Measurements from ENCODE around the gene SPECC1.
"Not testable (repeated sequence)": the region's sequence is repeated elsewhere in the genome, so short reads cannot be mapped to it uniquely, and the experiment has no call there.

The SPECC1 gene

DNA sequence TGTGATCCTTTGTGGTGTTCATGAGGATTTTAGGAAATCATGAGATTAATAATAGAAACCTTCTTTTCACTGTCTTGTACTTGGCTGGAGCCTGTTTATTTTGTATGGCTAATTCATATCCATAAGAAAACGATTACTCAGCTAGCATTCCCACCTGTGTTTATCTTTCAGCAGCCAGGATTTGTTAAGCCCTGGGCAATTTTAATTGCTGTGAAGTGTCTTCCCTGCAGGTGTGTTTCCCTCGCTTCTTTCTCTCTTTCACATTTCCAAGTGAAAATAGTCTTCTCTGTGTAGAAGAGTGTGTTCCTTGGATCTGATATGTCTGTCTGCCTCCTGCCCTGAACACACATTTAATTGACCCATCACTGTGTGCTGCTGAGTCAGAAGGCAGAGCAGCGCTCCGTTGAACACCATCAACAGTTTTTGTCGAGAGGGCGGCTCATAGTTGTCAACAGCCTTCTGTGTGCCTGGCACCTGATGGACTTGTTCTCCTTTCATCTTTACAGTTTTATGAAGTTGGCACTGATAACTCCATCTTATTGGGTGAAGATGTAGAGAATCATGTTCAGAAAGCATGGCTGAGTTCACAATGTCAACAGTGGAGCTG, 83.2 kb downstream of the SPECC1 start:
- Histone ChIP-seq H3K27ac (ENCODE audit: insufficient read depth, low read length, poor library complexity, severe bottlenecking) (no peak overlapping the region), H3K9me3 (ENCODE audit: control insufficient read depth, low read length) (no peaks in the 10 kb centered on the region), H3K4me3 (ENCODE audit: insufficient read depth, low read depth, low read length, poor library complexity, severe bottlenecking) (no peak overlapping the region), H3K27me3 (replicated peaks; ENCODE audit: control insufficient read depth, insufficient read depth, low read length, poor library complexity, severe bottlenecking) (no peaks in the 10 kb centered on the region), H3K4me1 (ENCODE audit: control insufficient read depth, insufficient read depth, low read length, poor library complexity, severe bottlenecking) (no peaks in the 10 kb centered on the region), H3K36me3 (ENCODE audit: control insufficient read depth, insufficient read depth, low read length) (no peaks in the 10 kb centered on the region)
- DNase-seq: no peak

DNA sequence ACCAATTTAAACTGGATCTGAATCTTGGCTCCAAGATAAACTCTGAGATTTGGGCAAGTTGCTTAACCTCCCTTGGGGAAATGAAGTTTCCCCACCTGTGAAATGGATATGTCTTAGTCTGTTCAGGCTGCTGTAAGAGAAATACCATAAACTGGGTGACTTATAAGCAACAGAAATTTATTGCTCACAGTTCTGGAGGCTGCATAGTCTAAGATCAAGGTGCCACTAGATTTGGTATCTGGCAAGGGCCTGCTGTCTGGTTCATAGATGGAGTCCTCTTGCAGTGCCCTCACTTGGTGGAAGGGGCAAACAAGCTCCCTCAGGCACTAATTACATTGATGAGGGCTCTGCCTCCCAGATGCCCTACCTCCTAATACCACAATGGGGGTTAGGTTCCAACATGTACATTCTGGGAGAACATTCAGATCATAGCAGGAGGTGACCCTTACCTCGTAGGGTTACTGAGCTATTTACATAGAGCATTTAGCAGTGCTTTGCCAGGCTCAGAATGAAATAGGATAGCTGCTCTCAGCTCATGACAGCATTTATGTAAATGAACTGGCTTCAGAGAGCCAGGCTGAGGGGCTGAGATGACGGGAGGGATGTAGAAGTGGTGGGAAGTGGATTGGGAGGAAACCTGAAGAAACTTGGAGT, 83.9 kb downstream of the SPECC1 start:
- Histone ChIP-seq H3K27me3 (replicated peaks; ENCODE audit: control insufficient read depth, insufficient read depth, low read length, poor library complexity, severe bottlenecking) (no peaks in the 10 kb centered on the region), H3K4me1 (ENCODE audit: control insufficient read depth, insufficient read depth, low read length, poor library complexity, severe bottlenecking) (no peaks in the 10 kb centered on the region), H3K27ac (ENCODE audit: insufficient read depth, low read length, poor library complexity, severe bottlenecking) (no peak overlapping the region), H3K36me3 (ENCODE audit: control insufficient read depth, insufficient read depth, low read length) (no peaks in the 10 kb centered on the region), H3K4me3 (ENCODE audit: insufficient read depth, low read depth, low read length, poor library complexity, severe bottlenecking) (no peak overlapping the region), H3K9me3 (ENCODE audit: control insufficient read depth, low read length) (no peaks in the 10 kb centered on the region)
- DNase-seq: no peak

DNA sequence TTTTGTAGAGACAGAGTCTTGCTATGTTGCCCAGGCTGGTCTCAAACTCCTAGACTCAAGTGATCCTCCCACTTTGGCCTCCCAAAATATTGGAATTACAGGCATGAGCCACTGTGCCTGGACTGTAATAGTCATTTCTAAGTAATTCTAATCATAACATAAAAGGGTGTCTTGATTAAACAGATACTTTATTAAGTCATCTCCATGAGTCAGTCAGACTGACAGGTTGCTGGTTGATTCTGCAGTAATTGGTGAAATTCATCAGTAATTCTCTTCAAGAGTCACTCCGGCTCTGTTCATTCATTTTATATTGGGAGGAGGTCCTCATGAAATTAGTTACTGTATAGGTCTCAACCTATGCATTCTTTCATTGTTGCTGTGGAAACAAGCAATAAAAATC, 85.6 kb downstream of the SPECC1 start:
- Histone ChIP-seq H3K9me3 (ENCODE audit: control insufficient read depth, low read length) (no peaks in the 10 kb centered on the region), H3K4me3 (ENCODE audit: insufficient read depth, low read depth, low read length, poor library complexity, severe bottlenecking) (no peak overlapping the region), H3K27me3 (replicated peaks; ENCODE audit: control insufficient read depth, insufficient read depth, low read length, poor library complexity, severe bottlenecking) (no peaks in the 10 kb centered on the region), H3K4me1 (ENCODE audit: control insufficient read depth, insufficient read depth, low read length, poor library complexity, severe bottlenecking) (no peaks in the 10 kb centered on the region), H3K27ac (ENCODE audit: insufficient read depth, low read length, poor library complexity, severe bottlenecking) (no peak overlapping the region), H3K36me3 (ENCODE audit: control insufficient read depth, insufficient read depth, low read length) (no peaks in the 10 kb centered on the region)
- no peak for DNase-seq

DNA sequence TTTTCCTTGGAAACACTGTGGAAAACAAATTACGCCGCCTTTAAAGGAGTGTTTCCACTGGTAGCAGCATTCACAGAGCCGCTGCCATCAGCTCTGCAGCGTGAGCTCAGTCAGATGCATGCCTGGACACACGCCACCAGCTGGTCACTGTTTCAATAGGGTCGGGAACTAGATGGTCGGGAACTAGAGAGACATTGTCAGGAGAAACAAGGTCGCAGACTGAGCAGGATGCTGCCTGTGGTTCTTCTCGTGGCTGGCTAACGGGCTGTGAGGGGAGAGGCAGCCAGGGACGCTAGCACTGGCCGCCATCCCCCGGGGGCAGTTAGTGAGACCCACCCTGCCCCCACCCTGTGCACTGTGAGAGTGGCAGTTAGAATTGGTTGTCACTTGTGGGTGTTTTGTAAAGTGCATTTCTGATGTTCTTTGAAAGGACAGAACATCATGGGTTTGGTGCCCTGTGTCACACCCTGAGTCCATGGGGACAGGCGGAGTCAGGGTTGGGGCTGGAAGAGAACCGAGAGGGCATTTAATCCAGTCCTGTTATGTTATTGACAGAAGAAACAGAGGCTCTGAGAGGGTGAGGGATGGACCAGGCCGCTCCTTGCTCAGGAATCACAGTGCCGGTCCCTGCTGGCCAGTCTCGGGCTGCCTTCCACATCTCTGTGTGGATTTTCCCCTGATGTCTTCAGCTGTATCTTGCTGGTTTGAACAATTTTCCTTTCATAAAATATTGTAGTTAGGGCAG, 86.3 kb downstream of the SPECC1 start:
- no peak overlapping the region for H3K4me3 ChIP-seq (ENCODE audit: insufficient read depth, low read depth, low read length, poor library complexity, severe bottlenecking)
- no peak overlapping the region for H3K27ac ChIP-seq (ENCODE audit: insufficient read depth, low read length, poor library complexity, severe bottlenecking)
- no peaks in the 10 kb centered on the region for H3K27me3 ChIP-seq (replicated peaks; ENCODE audit: control insufficient read depth, insufficient read depth, low read length, poor library complexity, severe bottlenecking)
- no peak for DNase-seq
- no peaks in the 10 kb centered on the region for H3K36me3 ChIP-seq (ENCODE audit: control insufficient read depth, insufficient read depth, low read length)
- no peaks in the 10 kb centered on the region for H3K9me3 ChIP-seq (ENCODE audit: control insufficient read depth, low read length)
- H3K4me1 ChIP-seq (ENCODE audit: control insufficient read depth, insufficient read depth, low read length, poor library complexity, severe bottlenecking): no peaks in the 10 kb centered on the region

DNA sequence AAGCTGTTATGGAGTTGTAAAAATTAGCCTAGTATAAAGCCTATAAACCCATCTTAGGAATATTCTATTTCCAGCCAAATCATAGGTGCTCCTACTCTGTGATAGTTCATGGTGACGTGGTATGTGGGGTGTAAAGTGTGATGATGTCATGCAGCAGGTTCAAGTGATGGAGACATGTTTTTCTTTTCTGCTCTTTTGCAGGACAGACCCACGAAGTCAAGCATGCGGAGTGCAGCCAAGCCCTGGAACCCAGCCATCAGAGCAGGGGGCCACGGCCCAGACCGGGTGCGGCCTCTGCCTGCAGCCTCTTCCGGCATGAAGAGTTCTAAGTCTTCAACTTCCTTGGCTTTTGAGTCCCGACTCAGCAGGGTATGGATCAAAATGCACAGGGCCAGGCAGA, 87.3 kb downstream of the SPECC1 start:
- H3K36me3 ChIP-seq (ENCODE audit: control insufficient read depth, insufficient read depth, low read length): no peaks in the 10 kb centered on the region
- H3K4me1 ChIP-seq (ENCODE audit: control insufficient read depth, insufficient read depth, low read length, poor library complexity, severe bottlenecking): no peaks in the 10 kb centered on the region
- no peak overlapping the region for H3K4me3 ChIP-seq (ENCODE audit: insufficient read depth, low read depth, low read length, poor library complexity, severe bottlenecking)
- no peak overlapping the region for H3K27ac ChIP-seq (ENCODE audit: insufficient read depth, low read length, poor library complexity, severe bottlenecking)
- no peaks in the 10 kb centered on the region for H3K9me3 ChIP-seq (ENCODE audit: control insufficient read depth, low read length)
- DNase-seq: no peak
- no peaks in the 10 kb centered on the region for H3K27me3 ChIP-seq (replicated peaks; ENCODE audit: control insufficient read depth, insufficient read depth, low read length, poor library complexity, severe bottlenecking)

DNA sequence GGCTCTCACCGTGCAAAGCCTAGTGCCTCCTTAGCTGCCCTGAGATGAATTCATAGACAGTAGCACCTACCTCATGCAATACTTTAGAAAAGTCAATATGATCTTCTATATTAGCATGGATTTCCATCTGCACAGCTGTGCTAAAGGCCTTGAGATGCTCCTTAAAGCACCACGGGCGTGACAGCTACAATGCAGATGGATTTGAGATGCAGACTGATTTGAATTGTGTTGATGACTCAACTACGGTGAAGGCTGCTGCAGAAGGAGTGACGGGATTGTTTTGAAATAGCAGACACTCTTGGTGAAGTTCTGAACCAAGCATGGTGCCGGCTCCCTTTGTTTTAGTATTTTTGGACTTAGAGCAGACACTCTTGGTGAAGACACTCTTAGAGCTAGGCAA, 88.2 kb downstream of the SPECC1 start:
- no peaks in the 10 kb centered on the region for H3K4me1 ChIP-seq (ENCODE audit: control insufficient read depth, insufficient read depth, low read length, poor library complexity, severe bottlenecking)
- no peak overlapping the region for H3K4me3 ChIP-seq (ENCODE audit: insufficient read depth, low read depth, low read length, poor library complexity, severe bottlenecking)
- DNase-seq: no peak
- H3K36me3 ChIP-seq (ENCODE audit: control insufficient read depth, insufficient read depth, low read length): no peaks in the 10 kb centered on the region
- no peaks in the 10 kb centered on the region for H3K27me3 ChIP-seq (replicated peaks; ENCODE audit: control insufficient read depth, insufficient read depth, low read length, poor library complexity, severe bottlenecking)
- H3K27ac ChIP-seq (ENCODE audit: insufficient read depth, low read length, poor library complexity, severe bottlenecking): no peak overlapping the region
- no peaks in the 10 kb centered on the region for H3K9me3 ChIP-seq (ENCODE audit: control insufficient read depth, low read length)

DNA sequence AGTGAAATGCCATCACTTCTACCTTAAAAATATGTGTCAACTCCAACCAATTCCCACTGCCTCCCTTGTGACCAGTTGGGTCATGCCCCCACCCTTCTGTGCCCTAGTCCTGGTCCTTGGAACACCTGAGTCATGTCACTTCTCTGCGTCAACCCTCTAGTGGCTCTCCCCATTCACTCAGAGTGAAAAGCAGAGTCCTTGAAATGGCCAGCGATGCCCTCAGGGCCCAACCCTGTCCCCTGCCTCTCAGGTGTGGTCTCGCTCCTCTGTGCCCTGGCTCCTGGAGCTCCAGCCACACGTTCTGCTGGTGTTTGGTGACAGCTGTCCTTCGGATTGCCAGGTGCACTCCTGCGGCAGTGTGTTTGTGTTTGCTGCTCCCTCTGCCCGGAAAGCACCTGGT, 89.2 kb downstream of the SPECC1 start:
- no peak overlapping the region for H3K4me3 ChIP-seq (ENCODE audit: insufficient read depth, low read depth, low read length, poor library complexity, severe bottlenecking)
- no peaks in the 10 kb centered on the region for H3K27me3 ChIP-seq (replicated peaks; ENCODE audit: control insufficient read depth, insufficient read depth, low read length, poor library complexity, severe bottlenecking)
- H3K36me3 ChIP-seq (ENCODE audit: control insufficient read depth, insufficient read depth, low read length): no peaks in the 10 kb centered on the region
- no peaks in the 10 kb centered on the region for H3K9me3 ChIP-seq (ENCODE audit: control insufficient read depth, low read length)
- H3K4me1 ChIP-seq (ENCODE audit: control insufficient read depth, insufficient read depth, low read length, poor library complexity, severe bottlenecking): no peaks in the 10 kb centered on the region
- no peak overlapping the region for H3K27ac ChIP-seq (ENCODE audit: insufficient read depth, low read length, poor library complexity, severe bottlenecking)
- no peak for DNase-seq

DNA sequence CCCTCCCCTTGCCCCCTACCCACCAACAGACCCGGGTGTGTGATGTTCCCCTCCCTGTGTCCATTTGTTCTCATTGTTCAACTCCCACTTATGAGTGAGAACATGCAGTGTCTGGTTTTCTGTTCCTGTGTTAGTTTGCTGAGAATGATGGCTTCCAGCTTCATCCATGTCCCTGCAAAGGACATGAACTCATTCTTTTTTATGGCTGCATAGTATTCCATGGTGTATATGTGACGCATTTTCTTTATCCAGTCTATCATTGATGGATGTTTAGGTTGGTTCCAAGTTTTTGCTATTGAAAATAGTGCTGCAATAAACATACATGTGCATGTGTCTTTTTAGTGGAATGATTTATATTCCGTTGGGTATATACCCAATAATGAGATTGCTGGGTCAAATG, 91.6 kb downstream of the SPECC1 start:
- H3K36me3 ChIP-seq (ENCODE audit: control insufficient read depth, insufficient read depth, low read length); H3K27ac ChIP-seq (ENCODE audit: insufficient read depth, low read length, poor library complexity, severe bottlenecking); H3K4me1 ChIP-seq (ENCODE audit: control insufficient read depth, insufficient read depth, low read length, poor library complexity, severe bottlenecking); H3K27me3 ChIP-seq (replicated peaks; ENCODE audit: control insufficient read depth, insufficient read depth, low read length, poor library complexity, severe bottlenecking); DNase-seq; H3K4me3 ChIP-seq (ENCODE audit: insufficient read depth, low read depth, low read length, poor library complexity, severe bottlenecking); H3K9me3 ChIP-seq (ENCODE audit: control insufficient read depth, low read length): not testable (repeated sequence)

DNA sequence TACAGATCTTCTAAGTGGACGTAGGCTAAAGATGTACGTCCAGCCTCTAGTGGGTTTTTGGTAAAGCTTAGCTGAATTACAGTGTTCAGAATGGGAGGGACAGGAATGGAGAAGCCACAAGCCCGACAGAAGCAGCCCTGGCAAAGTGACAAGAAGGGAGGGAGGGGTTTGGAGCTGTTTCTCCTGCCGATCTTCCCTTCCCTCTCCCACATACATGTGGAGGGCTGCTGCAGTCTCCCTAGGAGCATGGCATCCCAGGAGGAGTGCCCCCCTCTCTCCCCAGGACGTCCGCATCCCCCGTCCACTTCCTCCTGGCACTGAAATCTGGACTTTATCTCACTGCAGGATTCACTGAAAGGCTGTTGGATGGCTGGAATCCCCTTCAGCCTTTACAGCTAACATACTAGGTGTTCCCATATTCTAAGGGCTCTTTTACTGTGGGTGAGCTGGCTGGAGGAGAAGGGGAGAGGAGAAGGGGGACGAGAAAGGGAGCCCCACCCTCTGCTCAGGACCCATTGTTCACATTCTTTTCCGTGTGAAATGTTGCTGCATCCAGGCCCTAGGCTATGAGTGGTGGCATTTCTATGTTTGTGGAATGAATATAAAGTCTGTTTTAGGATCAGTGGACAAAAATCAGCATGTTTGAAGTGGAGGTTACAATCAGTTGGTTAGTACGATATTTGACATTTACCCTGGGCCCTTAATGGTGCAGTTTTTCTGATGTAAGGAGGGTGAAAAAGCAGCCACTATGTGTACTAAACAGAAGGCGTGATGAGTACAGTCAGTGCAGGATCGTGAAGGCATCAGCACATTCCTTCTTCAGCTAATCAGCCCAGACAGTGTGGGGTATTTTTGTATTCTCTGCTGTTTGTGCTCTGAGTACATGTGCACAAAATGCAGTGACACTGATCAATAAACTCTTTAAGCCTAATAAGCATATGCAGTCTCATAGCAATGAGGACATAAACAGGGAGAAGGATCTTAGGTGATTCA, 94.6 kb downstream of the SPECC1 start:
- H3K27ac ChIP-seq (ENCODE audit: insufficient read depth, low read length, poor library complexity, severe bottlenecking): no peak overlapping the region
- H3K4me1 ChIP-seq (ENCODE audit: control insufficient read depth, insufficient read depth, low read length, poor library complexity, severe bottlenecking): no peaks in the 10 kb centered on the region
- no peak overlapping the region for H3K4me3 ChIP-seq (ENCODE audit: insufficient read depth, low read depth, low read length, poor library complexity, severe bottlenecking)
- H3K27me3 ChIP-seq (replicated peaks; ENCODE audit: control insufficient read depth, insufficient read depth, low read length, poor library complexity, severe bottlenecking): no peaks in the 10 kb centered on the region
- no peaks in the 10 kb centered on the region for H3K9me3 ChIP-seq (ENCODE audit: control insufficient read depth, low read length)
- DNase-seq: no peak
- H3K36me3 ChIP-seq (ENCODE audit: control insufficient read depth, insufficient read depth, low read length): no peaks in the 10 kb centered on the region
